IMR-90 (cell line): ENCODE measurements around the gene EIF4E3. TPM values are rescaled to one million over a fixed set of nuclear protein-coding genes. Genes with fewer than 3 reads are reported as not detected.

Source experiments
- ATAC-seq: fragments of 200-7000 bp; cut with Tn5 transposase; 2 replicates; pipeline ENCODE4 v1.9.1; 2020; ENCODE audit warnings: low read depth, mild to moderate bottlenecking, moderate library complexity
- BruUV-seq: library from RNA; stranded (reverse); fragments of 400-500 nt; replicated peaks from 2 replicates; lab custom pipeline; 2021; lab: Mats Ljungman, UMichigan
- CTCF ChIA-PET: fragments of 300-600 bp; formaldehyde crosslinking; extraction: SDS; loops from one replicate; lab custom pipeline; 2021; ENCODE audit warnings: antibody characterized with exemption; lab: Yijun Ruan, JAX
- POLR2A ChIA-PET: fragments of 300-600 bp; sonication (Branson Sonifier 250); formaldehyde crosslinking; loops from one replicate; lab custom pipeline; 2022; ENCODE audit warnings: antibody characterized with exemption; ENCODE audit not compliant: unreplicated experiment; lab: Charles Lee
- DNase-seq: peaks from one replicate; pipeline ENCODE4 v3.0.0; 2013
- H2AFZ ChIP-seq: replicated peaks from 2 replicates; pipeline ENCODE3; 2013; ENCODE audit warnings: low read length, mild to moderate bottlenecking; ENCODE audit not compliant: poor library complexity
- H2AK5ac ChIP-seq: 2 replicates; pipeline ENCODE4 v1.6.1; 2013; ENCODE audit warnings: low read depth, low read length, inconsistent platforms
- H2AK9ac ChIP-seq: replicated peaks from 2 replicates; pipeline ENCODE3; 2013; ENCODE audit warnings: mild to moderate bottlenecking, low read depth, low read length, moderate library complexity; ENCODE audit not compliant: poor library complexity
- H2BK120ac ChIP-seq: 2 replicates; pipeline ENCODE4 v1.6.1; 2013; ENCODE audit warnings: low read depth, low read length, inconsistent platforms
- H2BK15ac ChIP-seq: 3 replicates; pipeline ENCODE4 v1.6.1; 2013; ENCODE audit warnings: low read depth, low read length, inconsistent platforms
- H2BK20ac ChIP-seq: 2 replicates; pipeline ENCODE4 v1.6.1; 2013; ENCODE audit warnings: low read depth, mild to moderate bottlenecking, inconsistent platforms, low read length, moderate library complexity
- H2BK5ac ChIP-seq: 2 replicates; pipeline ENCODE4 v1.6.1; 2013; ENCODE audit warnings: mild to moderate bottlenecking, low read depth, low read length, inconsistent platforms; ENCODE audit not compliant: poor library complexity, severe bottlenecking
- H3K14ac ChIP-seq: replicated peaks from 2 replicates; pipeline ENCODE4 v1.6.1; 2013; ENCODE audit warnings: low read depth, low read length, inconsistent platforms
- H3K18ac ChIP-seq: 2 replicates; pipeline ENCODE4 v1.6.1; 2013; ENCODE audit warnings: low read depth, low read length, control low read depth
- H3K23ac ChIP-seq: 2 replicates; pipeline ENCODE4 v1.6.1; 2013; ENCODE audit warnings: low read depth, low read length, inconsistent platforms
- H3K27ac ChIP-seq: 2 replicates; pipeline ENCODE4 v1.5.1; 2013; ENCODE audit warnings: mild to moderate bottlenecking, control low read depth, low read length; ENCODE audit not compliant: insufficient read depth
- H3K27me3 ChIP-seq: 2 replicates; pipeline ENCODE4 v1.6.1; 2013; ENCODE audit warnings: low read length; ENCODE audit not compliant: control insufficient read depth, insufficient read depth
- H3K36me3 ChIP-seq: 2 replicates; pipeline ENCODE4 v1.6.1; 2013; ENCODE audit warnings: low read length, mixed read lengths; ENCODE audit not compliant: control insufficient read depth, insufficient read depth
- H3K4ac ChIP-seq: 2 replicates; pipeline ENCODE4 v1.6.1; 2013; ENCODE audit warnings: low read depth, low read length, inconsistent platforms
- H3K4me1 ChIP-seq: 2 replicates; pipeline ENCODE4 v1.6.1; 2013; ENCODE audit warnings: low read length, mixed read lengths; ENCODE audit not compliant: control insufficient read depth, insufficient read depth
- H3K4me2 ChIP-seq: 2 replicates; pipeline ENCODE4 v1.6.1; 2013; ENCODE audit warnings: low read depth, mild to moderate bottlenecking, control low read depth, low read length, moderate library complexity
- H3K4me3 ChIP-seq: 2 replicates; pipeline ENCODE4 v1.5.1; 2013; ENCODE audit warnings: low read depth, mild to moderate bottlenecking, control low read depth, low read length, moderate library complexity; ENCODE audit not compliant: insufficient read depth
- H3K56ac ChIP-seq: 2 replicates; pipeline ENCODE4 v1.6.1; 2013; ENCODE audit warnings: low read length, inconsistent platforms; ENCODE audit not compliant: insufficient read depth; ENCODE audit errors: extremely low read depth
- H3K79me1 ChIP-seq, 2 experiments: 2 replicates each; pipeline ENCODE4 v1.6.1; 2013; ENCODE audit warnings: low read length in 2 of 2, inconsistent platforms in 1 of 2, low read depth in 1 of 2
- H3K9ac ChIP-seq: 2 replicates; pipeline ENCODE4 v1.6.1; 2013; ENCODE audit warnings: low read depth, low read length, control low read depth
- H3K9me1 ChIP-seq: 2 replicates; pipeline ENCODE4 v1.6.1; 2013; ENCODE audit warnings: low read length, inconsistent platforms; ENCODE audit not compliant: insufficient read depth
- H3K9me3 ChIP-seq: 2 replicates; pipeline ENCODE4 v1.6.1; 2013; ENCODE audit warnings: low read length; ENCODE audit not compliant: control insufficient read depth, insufficient read depth
- H4K20me1 ChIP-seq: 2 replicates; pipeline ENCODE4 v1.6.1; 2013; ENCODE audit warnings: low read length, inconsistent platforms; ENCODE audit not compliant: insufficient read depth
- H4K5ac ChIP-seq: 2 replicates; pipeline ENCODE4 v1.6.1; 2013; ENCODE audit warnings: mild to moderate bottlenecking, low read depth, low read length, control low read depth
- H4K8ac ChIP-seq, 2 experiments: 2 replicates each; pipeline ENCODE4 v1.6.1; 2013; ENCODE audit warnings: low read depth in 2 of 2, low read length in 2 of 2, control low read depth in 1 of 2, inconsistent platforms in 1 of 2
- H4K91ac ChIP-seq: 2 replicates; pipeline ENCODE4 v1.6.1; 2013; ENCODE audit warnings: low read depth, low read length, inconsistent platforms; ENCODE audit not compliant: insufficient read depth
- MAZ ChIP-seq: IDR thresholded peaks from 2 replicates; pipeline ENCODE4 v1.6.1; 2012; ENCODE audit warnings: low read depth, mild to moderate bottlenecking, low read length, improper control_type of control experiment, moderate library complexity, borderline replicate concordance
- RCOR1 ChIP-seq: IDR thresholded peaks from 2 replicates; pipeline ENCODE4 v1.6.1; 2012; ENCODE audit warnings: mild to moderate bottlenecking, low read length, improper control_type of control experiment; ENCODE audit not compliant: insufficient replicate concordance
- USF2 ChIP-seq: fragments of 150-350 bp; IDR thresholded peaks from 2 replicates; pipeline ENCODE4 v1.6.1; 2017; ENCODE audit warnings: mild to moderate bottlenecking, antibody characterized with exemption, low read length, low read depth
- WGBS, 2 experiments: methylation state at CpG; one replicate each; pipeline versions ENCODE4 v1.1.5 to v1.1.7; 2013; ENCODE audit warnings: missing lambda C conversion rate in 2 of 2; ENCODE audit not compliant: insufficient read length in 1 of 2; ENCODE audit errors: extremely low coverage in 2 of 2; 5-methylcytosine and 5-hydroxymethylcytosine counted together
- dilution Hi-C: fragments of 300-500 bp; cut with HindIII; formaldehyde crosslinking; loops from one replicate; pipeline ENCODE4 v1.14.3; 2018; ENCODE audit warnings: low sequenced_read_pairs; ENCODE audit not compliant: unreplicated experiment
- in situ Hi-C: fragments of 300-500 bp; cut with MboI; formaldehyde crosslinking; loops from 3 replicates; pipeline ENCODE4 v1.14.3; 2019; ENCODE audit warnings: low sequenced_read_pairs, inconsistent platforms, mixed read lengths
- intact Hi-C: fragments of 100-400 bp; cut with micrococcal nuclease; formaldehyde crosslinking; loops from 2 replicates; pipeline ENCODE4 v1.10.0; 2022
- polyA plus RNA-seq, 3 experiments: library from polyadenylated mRNA; depleted of rRNA; stranded (reverse); fragments of >200 nt; gene quantifications; 2 replicates each; pipeline ENCODE4 v1.2.3, GENCODE V29; 2012; ENCODE audit warnings: low replicate concordance in 1 of 3
- total RNA-seq: library from RNA; depleted of rRNA; stranded (reverse); fragments of >200 nt; gene quantifications from 2 replicates; pipeline ENCODE4 v1.2.3, GENCODE V29; 2012

The EIF4E3 gene
- total and polyA plus RNA-seq, 2 of the 4 experiments (the other 2 are of a cell fraction), result 0.72 to 1.1 TPM

DNA sequence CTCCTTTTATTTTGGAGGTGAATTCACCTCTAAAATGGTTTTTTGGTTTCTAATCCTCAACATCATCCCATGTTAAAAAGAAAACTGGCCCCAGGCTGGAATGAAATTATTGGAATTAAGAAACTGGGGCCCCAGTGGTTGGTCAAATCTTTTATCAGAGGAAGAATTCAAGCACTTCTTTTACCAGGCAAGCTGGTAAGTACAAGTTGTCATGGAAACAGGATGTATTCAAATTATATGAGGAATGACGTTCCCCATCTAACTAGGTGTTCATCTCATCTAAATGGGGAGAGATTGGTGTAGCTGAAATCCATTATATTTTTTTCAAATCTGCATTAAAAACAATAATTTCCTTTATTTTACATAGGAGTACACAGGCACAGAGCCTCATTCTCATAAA is 9.7 kb upstream of the EIF4E3 start:
- no peak overlapping the region for H3K18ac ChIP-seq
- H4K8ac ChIP-seq, result no peak overlapping the region
- H2AK5ac ChIP-seq, result no peak overlapping the region
- H2BK15ac ChIP-seq, result no peak overlapping the region
- H3K9me3 ChIP-seq, result no peaks in the 10 kb centered on the region
- TF ChIP-seq RCOR1 (no peak), MAZ (no peak), USF2 (no peak)
- no peak overlapping the region for H2BK120ac ChIP-seq
- H3K23ac ChIP-seq, result no peak overlapping the region
- H3K56ac ChIP-seq, result no peak overlapping the region
- no peak overlapping the region for H4K91ac ChIP-seq
- WGBS, 2 experiments, result no CpG with 5 or more reads among the region's 1 CpG
- CTCF ChIA-PET, result no interaction called here
- H3K9me1 ChIP-seq, result no peaks in the 10 kb centered on the region; the same call in 1 of the 2 replicates
- H2BK5ac ChIP-seq, result no peak overlapping the region
- dilution Hi-C loops, result no loop called here
- no peak overlapping the region for H2AFZ ChIP-seq
- no peaks in the 10 kb centered on the region for H3K79me1 ChIP-seq
- H3K4me2 ChIP-seq, result no peak overlapping the region
- no peaks in the 10 kb centered on the region for H4K20me1 ChIP-seq
- no peaks in the 10 kb centered on the region for H3K4me1 ChIP-seq
- no peaks in the 10 kb centered on the region for H3K36me3 ChIP-seq
- H3K14ac ChIP-seq, result no peak overlapping the region
- H3K4me3 ChIP-seq, result no peak overlapping the region
- peaks cover 17% of the 10 kb centered on the region for H3K27me3 ChIP-seq
- intact Hi-C loops, result loop anchor here (5.0 to 10.0 kb wide), 2 partner anchors 130 to 1352 kb away; no protein-coding TSS in a partner anchor
- DNase-seq (no peak), ATAC-seq (no peak)
- in situ Hi-C loops, result no loop called here
- no peak overlapping the region for H2AK9ac ChIP-seq
- no peak overlapping the region for H3K4ac ChIP-seq
- H3K9ac ChIP-seq, result no peak overlapping the region
- POLR2A ChIA-PET, result no interaction called here
- H4K5ac ChIP-seq, result no peak overlapping the region
- H3K27ac ChIP-seq, result no peak overlapping the region
- BruUV-seq, result no TSS peak
- H2BK20ac ChIP-seq, result no peak overlapping the region
